Placental epithelial cell (primary cell): ENCODE measurements around the gene UGDH. TPM values are rescaled to one million over a fixed set of nuclear protein-coding genes. Genes with fewer than 3 reads are reported as not detected.

Experiments used
- total RNA-seq: library from RNA; depleted of rRNA; stranded (reverse); fragments of >200 nt; gene quantifications from 2 replicates; pipeline ENCODE4 v1.2.3, GENCODE V29; 2012

The UGDH gene
- 79.7 and 109 TPM in 2 replicates for total RNA-seq

DNA sequence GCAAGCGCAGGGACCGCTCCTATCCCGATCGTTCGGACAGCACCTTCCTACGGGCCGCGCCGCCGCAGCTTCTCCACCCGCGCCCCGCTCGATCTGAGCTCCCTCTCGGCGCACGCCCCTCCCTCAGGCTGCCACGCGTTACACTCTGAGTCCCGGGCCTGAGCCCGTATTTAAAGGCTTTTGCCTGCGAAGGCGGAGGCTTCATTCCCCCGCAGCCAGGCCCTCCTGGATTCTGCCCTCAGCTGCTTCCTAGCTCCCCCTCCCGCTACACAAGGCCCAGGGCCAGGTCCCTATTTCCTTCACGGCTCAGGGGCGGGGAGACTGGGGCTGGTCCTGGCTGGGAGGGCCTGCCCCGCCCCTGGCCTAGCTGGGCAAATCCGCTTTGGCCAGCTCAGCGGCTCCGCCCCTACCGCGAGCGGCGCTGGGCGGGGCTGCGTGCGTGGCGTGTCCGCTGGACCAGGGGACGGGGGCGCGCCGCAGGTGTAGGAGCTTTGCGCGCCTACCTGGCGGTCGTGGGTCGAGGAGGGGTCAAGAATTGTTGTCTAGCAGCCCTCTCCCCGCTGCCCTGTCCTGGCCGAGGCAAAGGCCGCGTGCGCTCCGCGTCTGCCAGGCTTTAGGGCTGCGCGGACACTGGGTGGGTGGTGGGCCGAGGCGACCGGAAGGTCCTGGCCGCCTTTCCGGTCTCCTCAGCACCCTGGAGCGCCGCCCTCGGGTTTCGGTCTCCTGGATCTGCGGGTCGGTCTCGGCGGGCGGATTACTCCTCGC, at the start of gene UGDH:
Gene UGDH (minus strand): TSS at position 144 of the 765 bp plus-strand sequence. CDS start 5,927 bp downstream, outside the sequence.

DNA sequence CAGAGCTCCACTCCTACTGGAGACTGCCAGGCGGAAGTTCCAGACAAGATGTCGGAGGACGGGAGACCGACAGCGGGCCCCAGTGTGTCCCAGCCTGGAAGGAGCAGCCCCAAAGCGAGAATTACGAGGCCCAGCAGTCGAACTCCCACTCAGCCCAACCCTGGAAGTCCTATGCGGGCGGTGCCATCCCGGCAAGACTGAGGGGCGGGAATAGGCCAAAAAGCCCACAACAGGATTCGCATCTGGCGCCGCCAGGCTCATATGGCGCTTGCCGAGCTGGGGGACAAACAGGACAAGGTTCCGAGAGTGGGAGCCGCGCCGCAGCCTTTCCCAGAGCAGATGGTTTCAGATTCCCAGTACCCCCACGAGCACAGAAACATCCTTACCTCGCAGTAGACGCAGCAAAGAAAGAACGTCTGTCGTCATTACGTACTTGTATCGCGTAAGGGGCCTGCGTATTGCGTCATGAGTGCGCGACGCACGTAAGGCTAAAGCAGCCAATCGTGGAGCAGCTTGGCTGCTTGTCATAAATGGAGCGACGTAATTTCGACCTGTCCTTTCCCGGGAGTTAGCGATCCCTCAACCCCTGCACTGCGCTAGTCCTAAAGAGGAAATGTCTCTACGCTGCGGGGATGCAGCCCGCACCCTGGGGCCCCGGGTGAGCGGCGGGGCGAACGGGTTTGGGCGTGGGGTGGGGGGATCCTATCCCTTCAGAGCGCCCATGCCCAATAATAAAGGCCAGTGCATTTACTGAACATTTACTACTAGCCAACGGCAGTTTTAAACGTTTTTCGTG, 68.5 kb downstream of the UGDH start, which contains the start of the genes LIAS and RPL9:
Gene LIAS (plus strand): TSS at position 552 of the 796 bp plus-strand sequence. CDS start 62 bp downstream, at position 614.
Gene RPL9 (minus strand): TSS at position 418 of the 796 bp plus-strand sequence. CDS start 483 bp downstream, outside the sequence.

Other genes starting within 250 kb of the UGDH start
- 44.5 and 54.2 TPM in 2 replicates for gene RFC1, start 161.1 kb downstream of the UGDH start, total RNA-seq
- 0.39 and 0.54 TPM in 2 replicates for gene KLB, start 120.5 kb downstream of the UGDH start, total RNA-seq
- 2,337 and 2,610 TPM in 2 replicates for gene RPL9, start 68.5 kb downstream of the UGDH start, total RNA-seq
- 8.1 and 18.1 TPM in 2 replicates for gene LIAS, start 68.4 kb downstream of the UGDH start, total RNA-seq
- 22.8 and 53.8 TPM in 2 replicates for gene SMIM14, start 111.4 kb upstream of the UGDH start, total RNA-seq
- 13.7 and 16.6 TPM in 2 replicates for gene UBE2K, start 170.7 kb upstream of the UGDH start, total RNA-seq